Mesendoderm (in vitro differentiated cells): ENCODE results near the gene ACCSL.

ENCODE experiments used
- DNase-seq: peaks from one replicate; pipeline ENCODE4 v3.0.0; 2013
- H2AK5ac ChIP-seq: 2 replicates; pipeline ENCODE4 v1.6.1; 2013; ENCODE audit warnings: low read length, inconsistent platforms
- H2BK120ac ChIP-seq: 2 replicates; pipeline ENCODE4 v1.6.1; 2013; ENCODE audit warnings: low read depth, mild to moderate bottlenecking, low read length, moderate library complexity, mixed read lengths
- H2BK15ac ChIP-seq: replicated peaks from 2 replicates; pipeline ENCODE4 v1.6.1; 2013; ENCODE audit warnings: low read depth, mild to moderate bottlenecking, moderate library complexity
- H2BK5ac ChIP-seq: 2 replicates; pipeline ENCODE4 v1.6.1; 2013; ENCODE audit warnings: low read length, inconsistent platforms
- H3K18ac ChIP-seq: 2 replicates; pipeline ENCODE4 v1.6.1; 2013; ENCODE audit warnings: mild to moderate bottlenecking, low read length, mixed read lengths
- H3K23ac ChIP-seq: one replicate; pipeline ENCODE4 v1.6.1; 2013; ENCODE audit warnings: low read length
- H3K27ac ChIP-seq: 2 replicates; pipeline ENCODE4 v1.5.1; 2013; ENCODE audit warnings: low read depth, mild to moderate bottlenecking, inconsistent platforms, low read length, moderate library complexity
- H3K27me3 ChIP-seq: 2 replicates; pipeline ENCODE4 v1.6.1; 2013; ENCODE audit warnings: low read length, control low read depth, mild to moderate bottlenecking, inconsistent platforms; ENCODE audit not compliant: insufficient read depth, poor library complexity
- H3K36me3 ChIP-seq: 2 replicates; pipeline ENCODE4 v1.6.1; 2013; ENCODE audit warnings: low read length, inconsistent platforms; ENCODE audit not compliant: control insufficient read depth, insufficient read depth
- H3K4ac ChIP-seq: one replicate; pipeline ENCODE4 v1.6.1; 2013; ENCODE audit warnings: low read depth, mild to moderate bottlenecking, low read length, moderate library complexity
- H3K4me1 ChIP-seq: 2 replicates; pipeline ENCODE4 v1.6.1; 2013; ENCODE audit warnings: low read depth, low read length, inconsistent platforms; ENCODE audit not compliant: control insufficient read depth
- H3K4me2 ChIP-seq: 2 replicates; pipeline ENCODE4 v1.6.1; 2013; ENCODE audit warnings: low read length
- H3K4me3 ChIP-seq: 2 replicates; pipeline ENCODE4 v1.5.1; 2013; ENCODE audit warnings: mild to moderate bottlenecking, low read length
- H3K56ac ChIP-seq: one replicate; pipeline ENCODE4 v1.6.1; 2013; ENCODE audit warnings: low read length
- H3K79me1 ChIP-seq: 2 replicates; pipeline ENCODE4 v1.6.1; 2013; ENCODE audit warnings: low read length, inconsistent platforms
- H3K79me2 ChIP-seq: 2 replicates; pipeline ENCODE4 v1.6.1; 2013; ENCODE audit warnings: mild to moderate bottlenecking, low read length; ENCODE audit not compliant: control insufficient read depth, insufficient read depth
- H3K9ac ChIP-seq: 2 replicates; pipeline ENCODE4 v1.6.1; 2013; ENCODE audit warnings: low read length, inconsistent platforms
- H4K5ac ChIP-seq: one replicate; pipeline ENCODE4 v1.6.1; 2013; ENCODE audit warnings: low read length
- H4K8ac ChIP-seq: one replicate; pipeline ENCODE4 v1.6.1; 2013; ENCODE audit warnings: low read depth, mild to moderate bottlenecking, control low read depth, low read length, moderate library complexity
- WGBS: extraction: QIAGEN DNeasy Blood & Tissue Kit; methylation state at CpG from one replicate; pipeline ENCODE4 v1.1.7; 2013; ENCODE audit warnings: low lambda C conversion rate, missing lambda C conversion rate; ENCODE audit not compliant: insufficient coverage; ENCODE audit errors: extremely low coverage; 5-methylcytosine and 5-hydroxymethylcytosine counted together

ACCSL gene

DNA sequence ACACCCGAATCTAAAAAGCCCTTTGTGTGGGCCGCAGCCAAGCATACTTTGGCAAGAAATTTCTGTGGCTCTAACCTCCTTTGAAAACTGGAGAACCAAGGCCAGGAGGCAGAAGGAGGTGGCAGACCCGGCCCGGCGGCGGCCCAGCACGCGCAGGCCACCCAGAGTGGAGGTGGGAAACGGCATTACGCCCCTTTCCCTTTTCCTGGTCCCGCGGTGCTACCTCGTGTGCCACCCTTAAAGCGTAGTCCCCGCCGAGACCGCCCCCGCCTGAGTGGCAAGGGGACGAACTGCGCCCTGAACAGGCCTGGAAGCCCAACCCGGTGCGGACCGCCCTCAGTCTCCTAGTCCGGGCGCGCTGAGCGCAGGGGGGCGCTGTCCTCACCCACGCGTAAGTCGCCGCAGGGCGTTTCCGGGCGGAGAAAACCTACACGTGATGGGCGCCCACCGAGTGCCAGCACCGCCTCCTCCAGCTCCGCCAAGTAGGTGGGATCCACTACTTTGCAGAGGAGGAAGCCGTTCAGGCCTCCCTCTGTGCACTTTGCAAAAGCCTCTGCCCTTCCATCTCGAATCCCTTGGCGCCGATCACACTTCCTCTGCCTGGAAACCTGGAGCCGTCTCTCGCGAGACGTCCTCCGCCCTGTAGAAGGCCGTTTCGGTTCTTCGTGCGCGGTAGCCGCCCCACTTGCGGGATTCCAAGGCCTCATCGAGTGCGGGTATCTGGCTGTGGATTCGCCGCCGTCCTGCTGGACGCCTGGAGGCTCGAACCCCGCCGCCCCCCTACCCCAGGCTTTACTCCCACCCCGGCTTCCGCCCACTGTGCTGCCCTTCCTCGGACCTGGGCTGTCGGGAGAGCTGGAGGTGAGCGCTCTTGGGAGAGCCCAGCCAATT is 18.3 kb downstream of the ACCSL start, which contains the start of gene ACCS:
ACCS (plus strand) TSS at position 430 of the 891 bp plus-strand sequence. CDS start 1,358 bp downstream, outside the sequence.
- H4K5ac ChIP-seq: no peak within 1 kb of the TSS
- H3K79me2 ChIP-seq: no peaks in the 10 kb centered on the region
- H3K4me3 ChIP-seq: peak within 1 kb of the TSS; percentile 15
- peak within 1 kb of the TSS; percentile 82 for H3K18ac ChIP-seq
- peak within 1 kb of the TSS; percentile 85 for H3K4ac ChIP-seq
- no CpG with 5 or more reads among the region's 70 CpGs for WGBS
- H3K27ac ChIP-seq: peak within 1 kb of the TSS; percentile 72
- peak within 1 kb of the TSS; percentile 92 for H3K56ac ChIP-seq
- no peak within 1 kb of the TSS for H3K23ac ChIP-seq
- H3K4me2 ChIP-seq: peak within 1 kb of the TSS; percentile 28
- no peak within 1 kb of the TSS for H2BK5ac ChIP-seq
- peak; percentile 95 for DNase-seq
- H4K8ac ChIP-seq: peak within 1 kb of the TSS; percentile 97
- H3K9ac ChIP-seq: peak within 1 kb of the TSS; percentile 67
- no peaks in the 10 kb centered on the region for H3K4me1 ChIP-seq
- H2AK5ac ChIP-seq: no peak within 1 kb of the TSS
- no peak within 1 kb of the TSS for H2BK15ac ChIP-seq
- H3K27me3 ChIP-seq: no peaks in the 10 kb centered on the region
- peak within 1 kb of the TSS; percentile 17 for H2BK120ac ChIP-seq
- no peaks in the 10 kb centered on the region for H3K79me1 ChIP-seq
- H3K36me3 ChIP-seq: no peaks in the 10 kb centered on the region

DNA sequence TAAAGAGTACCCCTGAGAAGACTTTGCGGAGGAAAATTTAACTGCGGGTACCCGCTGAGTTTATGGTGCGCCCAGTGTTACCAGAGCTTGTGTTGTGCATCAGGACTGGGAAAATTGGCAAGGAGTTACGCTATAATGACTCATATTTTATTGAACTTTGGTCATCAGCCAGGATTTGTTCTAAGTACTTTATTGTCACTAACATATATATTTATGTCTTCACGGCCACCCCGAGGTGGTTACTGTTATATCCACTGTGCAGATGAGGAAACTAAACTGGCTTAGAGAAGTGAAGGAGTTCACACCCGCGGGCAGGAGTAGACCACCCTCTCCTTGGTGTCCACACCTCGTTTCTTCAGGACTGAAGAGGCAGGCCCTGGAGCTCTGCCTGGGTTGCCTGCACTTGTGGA is 19.0 kb downstream of the ACCSL start:
- Histone ChIP-seq H3K4me3 (no peak overlapping the region), H3K18ac (peak overlapping the region; percentile 82), H2BK15ac (no peak overlapping the region), H3K79me1 (no peaks in the 10 kb centered on the region), H3K36me3 (no peaks in the 10 kb centered on the region), H3K79me2 (no peaks in the 10 kb centered on the region), H3K27ac (no peak overlapping the region), H3K27me3 (no peaks in the 10 kb centered on the region), H3K56ac (peak overlapping the region; percentile 92), H2BK5ac (no peak overlapping the region), H3K4me1 (no peaks in the 10 kb centered on the region), H3K4me2 (peak overlapping the region; percentile 12), H3K9ac (peak overlapping the region; percentile 67), H4K5ac (no peak overlapping the region), H4K8ac (peak overlapping the region; percentile 97), H2AK5ac (no peak overlapping the region), H3K4ac (peak overlapping the region; percentile 85), H3K23ac (no peak overlapping the region), H2BK120ac (peak overlapping the region; percentile 17)
- DNase-seq: no peak
- WGBS: no CpG with 5 or more reads among the region's 10 CpGs

DNA sequence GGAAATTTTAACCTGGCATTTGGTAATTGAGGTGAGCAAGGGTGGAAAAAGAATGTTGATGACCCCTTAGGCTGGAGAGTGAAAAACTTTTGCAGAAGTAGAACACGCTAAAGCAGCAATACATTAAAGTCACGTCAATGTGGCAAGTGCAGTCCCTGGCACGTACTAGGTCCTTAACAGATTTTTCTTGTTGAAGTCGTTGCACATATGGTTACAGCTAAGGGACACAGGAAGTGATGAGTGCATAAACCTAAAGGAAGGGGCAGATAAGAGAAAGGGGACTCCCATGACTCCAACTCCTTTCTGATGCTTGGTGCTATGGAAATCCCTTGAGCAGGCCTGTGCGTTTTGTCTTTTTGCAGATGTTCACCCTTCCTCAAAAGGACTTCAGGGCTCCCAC is 19.5 kb downstream of the ACCSL start:
- H2BK5ac ChIP-seq: no peak overlapping the region
- H3K9ac ChIP-seq: no peak overlapping the region
- H3K4me3 ChIP-seq: no peak overlapping the region
- H3K27me3 ChIP-seq: no peaks in the 10 kb centered on the region
- H3K56ac ChIP-seq: peak overlapping the region; percentile 92
- no peak overlapping the region for H2BK15ac ChIP-seq
- H3K18ac ChIP-seq: no peak overlapping the region
- H3K27ac ChIP-seq: no peak overlapping the region
- no peaks in the 10 kb centered on the region for H3K36me3 ChIP-seq
- no peak overlapping the region for H3K4me2 ChIP-seq
- H2BK120ac ChIP-seq: no peak overlapping the region
- no CpG with 5 or more reads among the region's 5 CpGs for WGBS
- no peak overlapping the region for H4K5ac ChIP-seq
- no peak overlapping the region for H3K4ac ChIP-seq
- no peak overlapping the region for H4K8ac ChIP-seq
- no peaks in the 10 kb centered on the region for H3K79me2 ChIP-seq
- H2AK5ac ChIP-seq: no peak overlapping the region
- H3K4me1 ChIP-seq: no peaks in the 10 kb centered on the region
- no peaks in the 10 kb centered on the region for H3K79me1 ChIP-seq
- DNase-seq: no peak
- no peak overlapping the region for H3K23ac ChIP-seq

DNA sequence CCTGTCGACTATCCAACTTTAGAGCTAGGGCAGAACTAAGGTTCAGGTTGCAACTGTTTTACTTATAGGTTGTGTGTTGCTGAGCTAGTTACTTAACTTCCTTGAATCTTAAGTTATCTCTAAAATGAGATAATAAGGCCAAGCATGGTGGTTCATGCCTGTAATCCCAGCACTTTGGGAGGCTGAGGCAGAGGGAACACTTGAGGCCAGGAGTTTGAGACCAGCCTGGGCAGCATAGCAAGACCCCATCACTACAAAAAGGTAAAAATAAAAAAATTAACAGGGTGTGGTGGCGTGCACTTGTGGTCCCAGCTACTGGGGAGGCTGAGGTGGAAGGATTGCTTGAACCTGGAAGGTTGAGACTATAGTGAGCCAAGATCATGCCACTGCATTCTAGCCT is 20.4 kb downstream of the ACCSL start:
- Histone ChIP-seq H4K8ac (no peak overlapping the region), H2AK5ac (no peak overlapping the region), H3K4me1 (no peaks in the 10 kb centered on the region), H3K56ac (no peak overlapping the region), H3K27ac (no peak overlapping the region), H3K36me3 (no peaks in the 10 kb centered on the region), H3K79me2 (no peaks in the 10 kb centered on the region), H3K4me3 (no peak overlapping the region), H3K79me1 (no peaks in the 10 kb centered on the region), H3K4me2 (no peak overlapping the region), H2BK5ac (no peak overlapping the region), H2BK15ac (no peak overlapping the region), H3K4ac (no peak overlapping the region), H3K9ac (no peak overlapping the region), H3K18ac (no peak overlapping the region), H3K27me3 (no peaks in the 10 kb centered on the region), H2BK120ac (no peak overlapping the region), H3K23ac (no peak overlapping the region), H4K5ac (no peak overlapping the region)
- WGBS: no CpG with 5 or more reads among the region's 2 CpGs
- no peak for DNase-seq

- no peak overlapping the region for H2BK5ac ChIP-seq
Observed at GRCh38 chr11:44071157-44071556, 23.4 kb downstream of the ACCSL start.

More at GRCh38 chr11:44071157-44071556, 23.4 kb downstream of the ACCSL start:
- H3K79me2 ChIP-seq: no peaks in the 10 kb centered on the region
- H3K79me1 ChIP-seq: no peaks in the 10 kb centered on the region
- H4K8ac ChIP-seq: no peak overlapping the region
- H3K36me3 ChIP-seq: no peaks in the 10 kb centered on the region
- H3K27ac ChIP-seq: no peak overlapping the region
- no peak overlapping the region for H3K4me2 ChIP-seq
- H2AK5ac ChIP-seq: no peak overlapping the region
- no peak overlapping the region for H3K9ac ChIP-seq
- peak; percentile 34 for DNase-seq
- no peak overlapping the region for H4K5ac ChIP-seq
- H3K4me3 ChIP-seq: no peak overlapping the region
- H3K18ac ChIP-seq: no peak overlapping the region
- no CpG with 5 or more reads among the region's 3 CpGs for WGBS
- H2BK120ac ChIP-seq: no peak overlapping the region
- H3K56ac ChIP-seq: no peak overlapping the region
- no peak overlapping the region for H3K23ac ChIP-seq
- H2BK15ac ChIP-seq: no peak overlapping the region
- no peaks in the 10 kb centered on the region for H3K27me3 ChIP-seq
- no peaks in the 10 kb centered on the region for H3K4me1 ChIP-seq
- H3K4ac ChIP-seq: no peak overlapping the region
